Smooth muscle cell of bladder (primary cell): ENCODE data around the gene KCNIP2. TPM values are rescaled to one million over a fixed set of nuclear protein-coding genes. Genes with fewer than 3 reads are reported as not detected.

Experiments
- total RNA-seq: library from RNA; depleted of rRNA; stranded (reverse); fragments of >200 nt; gene quantifications from 2 replicates; pipeline ENCODE4 v1.2.3, GENCODE V29; 2014

The KCNIP2 gene
- 0.28 and 1.8 TPM in 2 replicates for total RNA-seq

GRCh38 chr10:101843032-101844021 is at the start of gene KCNIP2:
KCNIP2 (minus strand) TSS chr10:101843800; CDS start chr10:101843568, 232 bp downstream.

GRCh38 chr10:101818119-101818871 is 25.3 kb downstream of the KCNIP2 start, which contains the start of gene OGA:
OGA (minus strand) TSS chr10:101818444; CDS start chr10:101818022, 422 bp downstream.

DNA sequence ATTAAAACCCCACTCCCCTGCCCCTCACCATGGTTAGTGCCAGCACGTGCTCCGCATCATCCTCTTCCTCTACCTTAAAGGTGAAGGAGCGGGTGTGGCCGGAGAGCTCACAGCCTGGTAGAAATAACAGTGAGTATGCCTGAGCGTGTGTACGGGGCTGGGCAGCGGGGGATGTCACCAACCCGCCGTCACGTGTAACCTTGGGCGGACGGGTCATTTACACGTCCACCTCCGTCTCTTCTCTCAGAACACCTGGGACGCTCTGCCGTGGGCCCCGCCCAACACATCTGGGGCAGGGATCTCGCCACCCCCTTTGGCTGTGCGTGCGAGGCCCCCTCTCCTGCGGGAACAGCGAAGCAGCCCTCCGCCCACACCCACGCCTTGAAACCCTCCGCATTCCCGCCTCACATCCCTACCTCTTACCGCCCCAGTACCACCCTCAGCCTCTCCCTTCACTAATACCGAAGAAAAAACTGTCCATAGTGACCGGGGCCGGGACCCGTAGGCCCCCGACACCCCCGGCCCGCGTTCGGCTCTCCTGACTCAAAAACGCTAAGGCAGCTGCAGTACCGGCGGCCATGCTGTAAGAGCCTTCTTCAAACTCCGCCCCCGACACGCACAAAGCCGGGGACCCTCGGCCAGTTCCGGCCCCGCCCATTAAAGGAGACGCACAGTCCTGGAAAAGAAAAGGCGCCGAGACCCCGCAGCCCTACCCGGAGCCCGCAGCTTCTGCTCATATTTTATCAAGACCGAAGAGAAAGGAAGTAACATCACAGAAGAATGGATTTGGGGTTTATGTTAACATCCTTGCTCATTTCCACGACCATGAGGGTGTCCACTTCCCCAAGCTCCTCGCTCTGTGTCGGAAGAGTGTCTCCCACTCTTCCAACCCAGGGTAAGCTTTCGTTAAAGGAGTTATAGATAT is 60.5 kb downstream of the KCNIP2 start, which contains the start of gene NPM3:
Gene NPM3 (minus strand): TSS at position 636 of the 925 bp plus-strand sequence. CDS start 56 bp downstream, at position 580.

Other genes with a start within 250 kb of the KCNIP2 start
- gene FBXW4, start 148.6 kb downstream of the KCNIP2 start, total RNA-seq = 45.7 and 54.5 TPM in 2 replicates
- not detected in 2 replicates for gene FGF8, start 67.7 kb downstream of the KCNIP2 start, total RNA-seq
- gene NPM3, start 60.4 kb downstream of the KCNIP2 start, total RNA-seq = 89.2 and 103 TPM in 2 replicates
- gene OGA, start 25.4 kb downstream of the KCNIP2 start, total RNA-seq = 93.9 and 126 TPM in 2 replicates
- 6.4 and 8.1 TPM in 2 replicates for gene ARMH3, start 212.4 kb upstream of the KCNIP2 start, total RNA-seq
- gene HPS6, start 221.5 kb upstream of the KCNIP2 start, total RNA-seq = 21.0 and 29.0 TPM in 2 replicates